ENCODE results near the gene HID1. TPM values are rescaled to one million over a fixed set of nuclear protein-coding genes. Genes with fewer than 3 reads are reported as not detected.
A peak's percentile ranks its signal among the peaks of the same experiment; 100 is the strongest.

Gene HID1
- total and polyA plus RNA-seq, 9 of the 15 experiments (the other 6 are each of a cell fraction or from before 2014, with no cell fraction given), result 0.14 to 2.1 (median 0.54) TPM; not detected in 2

- TF ChIP-seq ZNF766 (CRISPR knock-in tag; conservative IDR thresholded peaks at IDR 0.05), result 0 out of 2 replicates have a peak, but pooled peaks have one; percentile 22
- TF ChIP-seq ZNF830 (CRISPR knock-in tag; IDR thresholded peaks at IDR 0.05), result no peak
- TF ChIP-seq MYC (IDR thresholded peaks at IDR 0.05; ENCODE audit: low read depth, low read length), result peak; percentile 87
- TF ChIP-seq MYC (CRISPR knock-in tag; IDR thresholded peaks at IDR 0.05; ENCODE audit: borderline replicate concordance, low read depth), result no peak
- TF ChIP-seq PATZ1 (CRISPR knock-in tag; IDR thresholded peaks at IDR 0.05; ENCODE audit: borderline replicate concordance), result no peak
- TF ChIP-seq RBM25 (IDR thresholded peaks at IDR 0.05; ENCODE audit: low read depth, low read length, severe bottlenecking), result no peak
- no peak for TF ChIP-seq CBX2 (IDR thresholded peaks at IDR 0.05; ENCODE audit: insufficient read depth, low read length, poor library complexity, severe bottlenecking)
- peak; percentile 76 for TF ChIP-seq ZBTB33 (CRISPR knock-in tag; IDR thresholded peaks at IDR 0.05)
- peak; percentile 58; the same call in 1 of the 2 replicates for TF ChIP-seq THAP12 (CRISPR knock-in tag; IDR thresholded peaks at IDR 0.05)
- peak; percentile 76 for TF ChIP-seq ARID1B (IDR thresholded peaks at IDR 0.05)
- TF ChIP-seq ZNF146 (CRISPR knock-in tag; IDR thresholded peaks at IDR 0.05; ENCODE audit: unreplicated experiment), result no peak
Observed at GRCh38 chr17:74981979-74982662, 9.6 kb upstream of the HID1 start (continued).
